ENCODE results near the gene CALML5.

GRCh38 chr10:5470062-5470751 lies 29.2 kb downstream of the CALML5 start:
- TF ChIP-seq EZH2phosphoT487 (IDR thresholded peaks at IDR 0.05; ENCODE audit: insufficient read depth, low read depth) (no peak), EZH2 (IDR thresholded peaks at IDR 0.05; ENCODE audit: insufficient read depth, poor library complexity, severe bottlenecking) (no peak)
